B cell (primary cell): Measurements from ENCODE around the gene KRTAP2-2. TPM values are rescaled to one million over a fixed set of nuclear protein-coding genes. Genes with fewer than 3 reads are reported as not detected.

Experiments used
- ATAC-seq: fragments of 200-7000 bp; cut with Tn5 transposase; one replicate; pipeline ENCODE4 v1.10.0; 2021; ENCODE audit warnings: low read depth, mild to moderate bottlenecking, moderate number of reproducible peaks, moderate library complexity
- CTCF ChIA-PET: fragments of 350-600 bp; sonication (Branson Sonifier 250); formaldehyde crosslinking; loops from one replicate; lab custom pipeline; 2021; ENCODE audit warnings: antibody characterized with exemption, inconsistent platforms; lab: Charles Lee
- POLR2A ChIA-PET: fragments of 350-600 bp; sonication (Branson Sonifier 250); formaldehyde crosslinking; loops from one replicate; lab custom pipeline; 2021; ENCODE audit warnings: antibody characterized with exemption; lab: Charles Lee
- DNase-seq: peaks from one replicate; pipeline ENCODE4 v3.0.0; 2013
- H2AFZ ChIP-seq: 2 replicates; pipeline ENCODE4 v1.6.1; 2012; ENCODE audit warnings: mild to moderate bottlenecking, low read depth, low read length; ENCODE audit not compliant: insufficient read depth, poor library complexity, severe bottlenecking
- H3K27ac ChIP-seq, 2 donors: 1 replicate in 1 of 2; 2 replicates in 1 of 2; pipeline ENCODE4 v1.5.1; 2012 to 2013; ENCODE audit warnings: low read length in 2 of 2, mild to moderate bottlenecking in 2 of 2, moderate library complexity in 1 of 2
- H3K27me3 ChIP-seq, 4 experiments: fragments of 200-600 bp in 1 of 4; sonication (generic) in 1 of 4; replicated peaks in 1 of 4; 1 replicate in 2 of 4; 2 replicates in 2 of 4; pipeline versions ENCODE4 v1.6.1 to v1.7.0; 2013 to 2016; ENCODE audit warnings: low read length in 3 of 4, mild to moderate bottlenecking in 2 of 4, mixed read lengths in 1 of 4, moderate library complexity in 1 of 4; ENCODE audit not compliant: insufficient read depth in 4 of 4, control insufficient read depth in 3 of 4; ENCODE audit errors: control extremely low read depth in 1 of 4
- H3K36me3 ChIP-seq, 2 experiments: replicated peaks in 1 of 2; 1 replicate in 1 of 2; 2 replicates in 1 of 2; pipeline versions ENCODE4 v1.6.1 to v1.7.1; 2013; ENCODE audit warnings: low read length in 1 of 2; ENCODE audit not compliant: insufficient read depth in 2 of 2, control insufficient read depth in 1 of 2; ENCODE audit errors: control extremely low read depth in 1 of 2, extremely low read depth in 1 of 2
- H3K4me1 ChIP-seq, 2 donors: fragments of 200-600 bp in 1 of 2; sonication (generic) in 1 of 2; 1 replicate in 1 of 2; 2 replicates in 1 of 2; pipeline versions ENCODE4 v1.5.1 to v1.6.1; 2013 to 2017; ENCODE audit warnings: low read length in 2 of 2; ENCODE audit not compliant: control insufficient read depth in 2 of 2, insufficient read depth in 2 of 2
- H3K4me2 ChIP-seq: replicated peaks from 2 replicates; pipeline ENCODE3; 2012; ENCODE audit warnings: mild to moderate bottlenecking, low read depth, low read length; ENCODE audit not compliant: poor library complexity, severe bottlenecking
- H3K4me3 ChIP-seq, 5 experiments: fragments of 200-600 bp in 1 of 5; sonication (generic) in 1 of 5; 1 replicate in 3 of 5; 2 replicates in 2 of 5; pipeline versions ENCODE4 v1.5.1 to v1.7.0; 2011 to 2016; ENCODE audit warnings: low read length in 4 of 5, mild to moderate bottlenecking in 4 of 5, low read depth in 2 of 5, control low read depth in 1 of 5, moderate library complexity in 1 of 5; ENCODE audit not compliant: insufficient read depth in 1 of 5; ENCODE audit errors: control extremely low read depth in 1 of 5, extremely low read depth in 1 of 5
- H3K79me2 ChIP-seq: fragments of 200-600 bp; sonication (generic); one replicate; pipeline ENCODE4 v1.6.0; 2016; ENCODE audit warnings: low read length; ENCODE audit not compliant: control insufficient read depth, insufficient read depth
- H3K9ac ChIP-seq: fragments of 200-600 bp; sonication (generic); 2 replicates; pipeline ENCODE4 v1.6.1; 2017; ENCODE audit warnings: mild to moderate bottlenecking, low read length, moderate library complexity
- H3K9me3 ChIP-seq, 3 donors: one replicate each; pipeline versions ENCODE4 v1.6.1 to v1.7.1; 2013; ENCODE audit warnings: low read length in 2 of 3; ENCODE audit not compliant: control insufficient read depth in 2 of 3, insufficient read depth in 1 of 3; ENCODE audit errors: control extremely low read depth in 1 of 3
- H4K20me1 ChIP-seq: 2 replicates; pipeline ENCODE4 v1.6.0; 2012; ENCODE audit warnings: mild to moderate bottlenecking, low read length; ENCODE audit not compliant: insufficient read depth, control insufficient read depth, poor library complexity, severe bottlenecking
- H3K27ac Mint-ChIP-seq: one replicate; pipeline ENCODE4 v1.8.0; 2021; ENCODE audit warnings: mixed read lengths
- H3K27me3 Mint-ChIP-seq: one replicate; pipeline ENCODE4 v1.8.0; 2021; ENCODE audit warnings: mixed read lengths
- H3K4me1 Mint-ChIP-seq: one replicate; pipeline ENCODE4 v1.8.0; 2021; ENCODE audit warnings: mixed read lengths
- H3K4me3 Mint-ChIP-seq: one replicate; pipeline ENCODE4 v1.8.0; 2021; ENCODE audit warnings: mixed read lengths
- H3K9me3 Mint-ChIP-seq: one replicate; pipeline ENCODE4 v1.8.0; 2022; ENCODE audit warnings: mixed read lengths; ENCODE audit not compliant: insufficient read depth
- CTCF ChIP-seq: fragments of 200-600 bp; IDR thresholded peaks from one replicate; pipeline ENCODE4 v1.8.0; 2022; ENCODE audit warnings: antibody characterized with exemption, mild to moderate bottlenecking
- EZH2 ChIP-seq: IDR thresholded peaks from 2 replicates; pipeline ENCODE4 v1.6.1; 2012; ENCODE audit warnings: borderline replicate concordance, low read depth, mild to moderate bottlenecking, moderate library complexity, low read length; ENCODE audit not compliant: insufficient read depth, poor library complexity, severe bottlenecking
- WGBS: methylation state at CpG from one replicate; pipeline ENCODE4 v1.1.5; 2013; ENCODE audit warnings: missing lambda C conversion rate; ENCODE audit not compliant: insufficient coverage; 5-methylcytosine and 5-hydroxymethylcytosine counted together
- intact Hi-C: fragments of 100-400 bp; cut with micrococcal nuclease; formaldehyde crosslinking; loops from one replicate; pipeline ENCODE4 v1.10.0; 2022
- polyA plus RNA-seq: library from polyadenylated mRNA; depleted of rRNA; stranded (reverse); fragments of >200 nt; gene quantifications from 2 replicates; pipeline ENCODE4 v1.2.3, GENCODE V29; 2012
- total RNA-seq, 2 donors: library from RNA; stranded (reverse); fragments of 120-200 nt in 1 of 2; gene quantifications; 1 replicate in 1 of 2; 2 replicates in 1 of 2; pipeline versions ENCODE4 v1.2.3 to v1.2.4, GENCODE V29; 2013 to 2022

KRTAP2-2 gene
- total and polyA plus RNA-seq, 2 donors (not counting 1 experiment from before 2014, with no cell fraction given), result not detected

DNA sequence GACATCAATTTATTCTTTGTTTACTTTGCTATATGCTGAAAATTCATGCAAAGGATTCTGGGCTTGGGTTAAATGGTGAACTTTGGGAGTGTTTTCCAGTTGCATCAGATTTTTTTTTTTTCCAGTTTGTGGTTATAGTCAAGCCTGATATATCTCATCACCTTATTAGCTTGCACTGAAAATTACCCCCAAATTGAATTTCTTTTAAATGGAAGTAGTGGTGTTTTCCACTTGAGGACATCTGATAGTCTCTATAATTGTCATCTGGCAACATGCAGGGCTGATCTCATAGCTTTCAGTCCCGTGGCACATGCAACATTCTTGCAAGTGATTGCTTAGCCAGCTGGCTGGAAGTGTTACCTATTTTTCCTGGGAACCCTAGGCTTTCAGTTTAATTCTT, 41.4 kb downstream of the KRTAP2-2 start:
- H3K9ac ChIP-seq, result no peak overlapping the region
- Mint-ChIP-seq H3K9me3 (no peaks in the 10 kb centered on the region), H3K4me1 (no peaks in the 10 kb centered on the region), H3K4me3 (no peak overlapping the region), H3K27me3 (peaks cover 14% of the 10 kb centered on the region), H3K27ac (no peak overlapping the region)
- H3K9me3 ChIP-seq, result no peaks in the 10 kb centered on the region
- H3K36me3 ChIP-seq, result no peaks in the 10 kb centered on the region
- no peak overlapping the region for H2AFZ ChIP-seq
- CTCF ChIA-PET, result no interaction called here
- no peak for TF ChIP-seq CTCF
- TF ChIP-seq EZH2, result no peak
- POLR2A ChIA-PET, result no interaction called here
- DNase-seq (no peak), ATAC-seq (no peak)
- H3K27ac ChIP-seq, result no peak overlapping the region
- H4K20me1 ChIP-seq, result no peaks in the 10 kb centered on the region
- no peak overlapping the region for H3K4me3 ChIP-seq
- WGBS, result 83% methylated on average over 1 of the region's 1 CpG
- no peak overlapping the region for H3K4me2 ChIP-seq
- no peaks in the 10 kb centered on the region for H3K79me2 ChIP-seq
- no peaks in the 10 kb centered on the region for H3K4me1 ChIP-seq
- H3K27me3 ChIP-seq, result no peaks in the 10 kb centered on the region
- intact Hi-C loops, result no loop called here

DNA sequence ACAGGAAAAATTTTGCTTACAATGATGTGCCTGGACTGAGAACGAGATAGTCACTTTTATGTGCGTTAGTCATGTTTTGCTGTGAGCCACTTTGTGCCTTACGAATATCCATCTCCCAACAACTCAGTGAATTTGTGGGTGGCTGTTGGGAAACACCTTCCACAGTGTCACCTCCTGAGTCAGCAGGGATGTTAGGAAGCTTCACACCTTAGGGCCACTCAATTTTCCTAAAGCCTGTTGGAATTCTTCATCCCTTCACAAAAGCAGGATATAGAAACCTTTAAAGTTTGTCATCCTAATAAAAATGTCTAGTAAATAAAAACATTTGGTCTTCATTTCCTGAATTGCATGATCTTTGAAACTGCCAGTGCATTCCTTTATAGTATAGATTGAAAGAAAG, 41.8 kb downstream of the KRTAP2-2 start:
- CTCF ChIA-PET, result no interaction called here
- ATAC-seq, result no peak
- H3K27ac Mint-ChIP-seq, result no peak overlapping the region

More for the DNA sequence above, 41.8 kb downstream of the KRTAP2-2 start:
- Histone ChIP-seq H3K9ac (no peak overlapping the region), H3K27me3 (no peaks in the 10 kb centered on the region), H3K9me3 (no peaks in the 10 kb centered on the region), H4K20me1 (no peaks in the 10 kb centered on the region), H3K27ac (no peak overlapping the region), H3K4me3 (no peak overlapping the region), H3K4me2 (no peak overlapping the region), H2AFZ (no peak overlapping the region), H3K36me3 (no peaks in the 10 kb centered on the region), H3K4me1 (no peaks in the 10 kb centered on the region), H3K79me2 (no peaks in the 10 kb centered on the region)
- DNase-seq, result no peak
- TF ChIP-seq CTCF, result no peak
- no peak for TF ChIP-seq EZH2
- POLR2A ChIA-PET, result no interaction called here
- H3K4me1 Mint-ChIP-seq, result no peaks in the 10 kb centered on the region
- no peaks in the 10 kb centered on the region for H3K9me3 Mint-ChIP-seq
- H3K4me3 Mint-ChIP-seq, result no peak overlapping the region
- H3K27me3 Mint-ChIP-seq, result peaks cover 14% of the 10 kb centered on the region
- intact Hi-C loops, result no loop called here
- no CpG with 5 or more reads among the region's 3 CpGs for WGBS
